ENCODE data around the gene IGIP.

The IGIP gene

DNA sequence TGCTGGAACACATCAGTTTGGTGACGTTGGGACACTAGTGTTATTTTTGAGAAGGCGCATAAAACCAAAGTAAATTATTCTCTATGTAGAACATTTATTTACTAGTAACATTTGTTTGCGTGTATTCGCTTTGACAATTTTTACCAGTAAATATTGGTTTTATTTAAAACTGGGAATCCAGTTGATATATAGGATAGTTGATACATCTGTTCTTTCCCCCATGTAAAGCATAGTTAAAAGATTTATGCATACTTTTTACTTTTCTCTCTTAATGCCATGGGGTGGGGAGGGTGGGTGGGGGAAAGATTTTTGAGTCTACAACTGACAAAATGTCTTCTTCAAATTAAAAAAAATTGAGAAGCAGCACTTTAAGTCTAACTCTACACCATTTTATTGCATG, at the start of gene IGIP:
IGIP (plus strand) TSS at position 301 of the 400 bp plus-strand sequence. CDS start 2,540 bp downstream, outside the sequence.
- no peak within 1 kb of the TSS for H2AFZ ChIP-seq (ENCODE audit: low read depth, low read length)
- H3K36me3 ChIP-seq (ENCODE audit: insufficient read depth, low read length): no peaks in the 10 kb centered on the region
- peaks cover under 1% of the 10 kb centered on the region for H3K27me3 ChIP-seq (ENCODE audit: insufficient read depth, low read length)
- no peaks in the 10 kb centered on the region for H3K9me3 ChIP-seq (ENCODE audit: low read length)
- H3K4me3 ChIP-seq (ENCODE audit: low read length): no peak within 1 kb of the TSS
- H3K4me1 ChIP-seq (ENCODE audit: insufficient read depth, low read length): no peaks in the 10 kb centered on the region

DNA sequence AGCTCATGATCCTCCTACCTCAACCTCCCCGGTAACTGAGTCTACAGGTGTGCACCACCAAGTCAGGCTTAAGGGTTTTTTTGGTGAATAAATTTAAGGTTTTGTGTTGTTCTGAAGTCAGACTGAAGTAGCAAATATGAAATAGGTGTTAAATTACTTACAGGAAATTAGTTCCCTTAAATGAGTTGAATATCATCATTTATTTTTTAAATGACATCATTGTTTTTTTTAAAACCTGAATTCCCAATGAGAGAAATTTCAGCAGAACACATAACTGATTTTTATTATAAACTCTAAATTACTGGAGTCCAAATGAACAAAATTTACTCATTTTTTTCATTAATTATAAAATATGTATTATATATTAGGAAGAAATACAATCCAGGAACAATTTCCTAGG, 49.6 kb upstream of the IGIP start:
- Histone ChIP-seq H3K4me1 (ENCODE audit: insufficient read depth, low read length) (no peaks in the 10 kb centered on the region), H2AFZ (ENCODE audit: low read depth, low read length) (no peak overlapping the region), H3K9me3 (ENCODE audit: low read length) (no peaks in the 10 kb centered on the region), H3K27me3 (ENCODE audit: insufficient read depth, low read length) (peaks cover 4% of the 10 kb centered on the region), H3K4me3 (ENCODE audit: low read length) (no peak overlapping the region), H3K36me3 (ENCODE audit: insufficient read depth, low read length) (no peaks in the 10 kb centered on the region)

DNA sequence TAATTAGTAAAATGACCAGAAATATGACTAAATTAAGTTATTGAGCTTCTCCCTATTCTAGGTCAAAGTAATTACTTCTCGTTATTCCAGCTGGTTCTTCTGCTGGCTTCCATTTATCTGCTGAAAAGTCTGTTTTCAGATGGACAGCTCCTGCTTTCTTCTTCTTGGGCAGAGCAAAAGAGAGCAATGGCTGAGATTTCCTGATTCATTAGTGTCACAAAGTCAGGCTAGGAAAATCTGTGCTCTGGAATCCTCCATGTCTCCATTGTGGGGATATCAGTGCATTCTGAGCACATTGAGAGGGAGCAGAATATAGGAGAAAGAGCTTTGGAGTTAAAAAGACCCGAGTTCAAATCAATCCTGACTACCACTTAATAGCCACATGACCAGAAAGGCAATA, 48.9 kb upstream of the IGIP start:
- Histone ChIP-seq H3K4me1 (ENCODE audit: insufficient read depth, low read length) (no peaks in the 10 kb centered on the region), H3K4me3 (ENCODE audit: low read length) (no peak overlapping the region), H3K9me3 (ENCODE audit: low read length) (no peaks in the 10 kb centered on the region), H3K36me3 (ENCODE audit: insufficient read depth, low read length) (no peaks in the 10 kb centered on the region), H3K27me3 (ENCODE audit: insufficient read depth, low read length) (peaks cover 4% of the 10 kb centered on the region), H2AFZ (ENCODE audit: low read depth, low read length) (no peak overlapping the region)

DNA sequence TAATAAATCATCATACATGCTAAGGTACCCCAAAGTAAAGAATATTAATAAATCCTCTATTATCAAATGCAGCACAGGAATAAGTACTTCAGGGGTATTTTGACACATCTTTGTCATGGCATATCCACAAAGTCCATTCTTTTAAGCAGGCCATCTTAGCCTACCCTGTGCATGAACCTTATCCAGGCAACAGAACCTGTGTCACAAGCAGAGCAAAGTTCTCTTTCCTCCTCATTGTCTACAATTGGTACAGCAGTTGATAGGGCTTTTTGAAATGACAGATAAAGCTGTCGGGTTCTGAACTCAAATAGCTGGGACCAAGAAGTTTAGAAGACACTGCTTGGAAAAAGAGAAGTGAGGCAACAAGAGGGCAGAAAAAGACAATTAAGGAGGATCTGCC, 42.6 kb upstream of the IGIP start:
- Histone ChIP-seq H3K27me3 (ENCODE audit: insufficient read depth, low read length) (peaks cover 19% of the 10 kb centered on the region), H2AFZ (ENCODE audit: low read depth, low read length) (no peak overlapping the region), H3K36me3 (ENCODE audit: insufficient read depth, low read length) (no peaks in the 10 kb centered on the region), H3K9me3 (ENCODE audit: low read length) (no peaks in the 10 kb centered on the region), H3K4me3 (ENCODE audit: low read length) (no peak overlapping the region), H3K4me1 (ENCODE audit: insufficient read depth, low read length) (no peaks in the 10 kb centered on the region)

DNA sequence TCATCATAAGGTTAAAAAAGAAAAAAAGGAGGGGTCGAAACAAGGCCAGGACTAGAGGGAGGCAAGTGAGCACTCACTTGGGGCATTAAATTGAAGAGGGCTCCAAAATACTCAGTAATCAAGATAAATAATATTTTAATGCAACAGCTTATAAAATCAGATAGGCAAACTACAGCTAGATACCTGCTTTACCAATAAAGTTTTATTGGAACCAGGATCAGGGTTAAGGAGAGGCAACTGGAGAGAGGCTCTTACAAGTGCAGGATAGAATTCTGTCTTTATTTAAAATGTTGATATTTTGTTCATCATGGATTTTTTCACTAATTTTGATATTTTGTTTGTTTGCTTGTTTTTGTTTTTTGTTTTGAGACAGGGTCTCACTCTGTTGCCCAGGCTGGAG, 42.1 kb upstream of the IGIP start:
- peaks cover 19% of the 10 kb centered on the region for H3K27me3 ChIP-seq (ENCODE audit: insufficient read depth, low read length)

DNA sequence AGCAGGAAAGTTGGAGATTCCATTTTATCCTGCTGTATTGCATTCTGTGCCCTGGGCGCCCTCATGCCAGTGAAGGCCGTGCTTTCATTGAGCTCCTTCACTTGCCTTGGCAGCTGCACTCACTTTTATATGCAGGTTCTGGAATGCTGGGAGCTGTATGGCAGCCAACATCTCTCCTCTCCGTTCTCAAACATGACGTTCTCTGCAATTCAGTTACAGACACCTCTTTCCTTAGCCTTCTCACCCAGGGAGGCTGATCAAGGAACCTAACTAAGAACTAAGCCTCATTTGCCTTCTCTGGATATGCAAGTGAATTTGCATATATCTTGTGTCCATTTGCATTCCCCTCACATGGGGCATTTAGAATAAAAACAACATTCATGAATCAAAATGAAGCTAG, 41.2 kb upstream of the IGIP start:
- Histone ChIP-seq H3K4me1 (ENCODE audit: insufficient read depth, low read length) (no peaks in the 10 kb centered on the region), H3K9me3 (ENCODE audit: low read length) (no peaks in the 10 kb centered on the region), H3K36me3 (ENCODE audit: insufficient read depth, low read length) (no peaks in the 10 kb centered on the region), H3K4me3 (ENCODE audit: low read length) (no peak overlapping the region), H2AFZ (ENCODE audit: low read depth, low read length) (no peak overlapping the region), H3K27me3 (ENCODE audit: insufficient read depth, low read length) (peaks cover 19% of the 10 kb centered on the region)

More for the DNA sequence above, 42.1 kb upstream of the IGIP start:
- Histone ChIP-seq H2AFZ (ENCODE audit: low read depth, low read length) (no peak overlapping the region), H3K4me1 (ENCODE audit: insufficient read depth, low read length) (no peaks in the 10 kb centered on the region), H3K4me3 (ENCODE audit: low read length) (no peak overlapping the region), H3K36me3 (ENCODE audit: insufficient read depth, low read length) (no peaks in the 10 kb centered on the region), H3K9me3 (ENCODE audit: low read length) (no peaks in the 10 kb centered on the region)

DNA sequence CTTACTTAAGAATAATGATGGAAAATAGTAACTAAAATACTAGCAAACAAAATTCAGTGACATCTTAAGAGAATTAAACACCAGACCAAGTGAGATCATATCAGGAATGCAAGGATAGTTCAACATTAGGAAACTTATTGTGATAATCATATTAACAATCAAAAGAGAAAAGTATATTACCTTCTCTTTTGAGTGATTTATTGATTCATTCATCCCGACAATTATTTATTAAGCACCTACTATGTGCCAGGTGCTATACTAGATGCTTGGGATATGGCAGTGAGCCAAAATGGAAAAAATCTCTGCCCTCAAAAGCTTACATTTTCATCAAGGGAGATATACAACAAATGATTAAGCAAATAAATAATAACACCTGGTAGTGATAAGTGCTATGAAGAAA, 35.5 kb upstream of the IGIP start:
- H2AFZ ChIP-seq (ENCODE audit: low read depth, low read length): no peak overlapping the region
- no peaks in the 10 kb centered on the region for H3K36me3 ChIP-seq (ENCODE audit: insufficient read depth, low read length)
- H3K9me3 ChIP-seq (ENCODE audit: low read length): peaks cover 4% of the 10 kb centered on the region
- H3K27me3 ChIP-seq (ENCODE audit: insufficient read depth, low read length): peaks cover 6% of the 10 kb centered on the region
- no peak overlapping the region for H3K4me3 ChIP-seq (ENCODE audit: low read length)
- no peaks in the 10 kb centered on the region for H3K4me1 ChIP-seq (ENCODE audit: insufficient read depth, low read length)

DNA sequence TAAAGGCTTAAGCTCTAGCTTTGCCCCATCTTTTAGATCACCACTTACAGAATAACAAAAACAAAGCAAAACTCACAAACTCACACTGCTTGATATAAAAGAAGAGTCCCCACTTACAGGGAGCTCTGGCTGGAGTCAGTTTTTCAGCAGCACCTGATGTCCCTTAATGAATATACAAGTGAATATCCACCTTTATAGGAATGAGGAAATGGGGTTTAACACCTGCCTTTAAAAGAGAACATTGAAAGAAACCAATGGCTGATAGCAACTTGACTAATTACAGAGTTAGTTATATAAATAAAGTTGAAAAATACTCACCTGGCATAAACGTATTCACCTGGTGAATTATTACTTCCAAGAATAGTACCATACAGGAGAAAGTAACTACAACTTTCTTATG, 32.6 kb upstream of the IGIP start:
- peaks cover 6% of the 10 kb centered on the region for H3K27me3 ChIP-seq (ENCODE audit: insufficient read depth, low read length)
- H3K36me3 ChIP-seq (ENCODE audit: insufficient read depth, low read length): no peaks in the 10 kb centered on the region
- no peak overlapping the region for H3K4me3 ChIP-seq (ENCODE audit: low read length)

DNA sequence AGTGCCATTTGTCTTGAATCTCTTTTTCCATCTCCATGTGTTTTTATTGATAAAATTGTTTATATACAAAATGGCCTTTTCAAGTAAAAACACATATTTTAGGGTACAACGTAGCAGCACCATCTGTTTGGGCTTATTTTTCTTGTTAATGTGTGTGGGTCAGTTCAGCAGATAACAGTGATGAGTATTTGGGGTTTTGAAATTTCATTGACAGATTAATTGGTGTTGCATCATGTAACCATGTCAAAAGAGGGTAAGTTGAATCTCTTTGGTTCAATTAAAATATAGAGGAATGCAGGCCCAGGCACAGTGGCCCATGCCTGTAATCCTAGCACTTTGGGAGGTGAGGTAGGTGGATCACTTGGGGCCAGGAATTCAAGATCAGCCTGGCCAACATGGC, 31.9 kb upstream of the IGIP start:
- H3K4me1 ChIP-seq (ENCODE audit: insufficient read depth, low read length): no peaks in the 10 kb centered on the region
- no peak overlapping the region for H3K4me3 ChIP-seq (ENCODE audit: low read length)

More for the DNA sequence above, 32.6 kb upstream of the IGIP start:
- no peaks in the 10 kb centered on the region for H3K4me1 ChIP-seq (ENCODE audit: insufficient read depth, low read length)
- peaks cover 4% of the 10 kb centered on the region for H3K9me3 ChIP-seq (ENCODE audit: low read length)
- H2AFZ ChIP-seq (ENCODE audit: low read depth, low read length): no peak overlapping the region

DNA sequence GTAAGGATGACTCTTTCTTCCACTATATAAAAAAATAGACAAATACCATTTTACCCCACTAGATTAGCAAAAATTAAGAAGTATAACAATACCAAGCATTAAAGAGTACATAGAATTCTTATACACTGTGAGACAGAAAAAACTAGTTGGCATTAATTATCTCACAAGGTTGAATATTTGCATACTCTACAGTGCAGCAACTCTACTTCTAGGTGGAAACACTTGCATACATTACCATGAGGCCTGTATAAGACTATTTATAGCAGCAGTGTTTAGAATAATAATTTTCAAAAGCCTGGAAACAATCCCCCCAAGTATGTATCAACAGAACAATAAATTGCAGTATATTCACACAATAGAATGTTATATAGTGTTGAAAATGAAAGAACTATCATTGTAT, 30.8 kb upstream of the IGIP start:
- Histone ChIP-seq H3K36me3 (ENCODE audit: insufficient read depth, low read length) (no peaks in the 10 kb centered on the region), H2AFZ (ENCODE audit: low read depth, low read length) (no peak overlapping the region), H3K4me3 (ENCODE audit: low read length) (no peak overlapping the region), H3K27me3 (ENCODE audit: insufficient read depth, low read length) (peaks cover 6% of the 10 kb centered on the region), H3K9me3 (ENCODE audit: low read length) (peaks cover 3% of the 10 kb centered on the region), H3K4me1 (ENCODE audit: insufficient read depth, low read length) (no peaks in the 10 kb centered on the region)

More for the DNA sequence above, 31.9 kb upstream of the IGIP start:
- Histone ChIP-seq H2AFZ (ENCODE audit: low read depth, low read length) (no peak overlapping the region), H3K36me3 (ENCODE audit: insufficient read depth, low read length) (no peaks in the 10 kb centered on the region), H3K9me3 (ENCODE audit: low read length) (peaks cover 4% of the 10 kb centered on the region), H3K27me3 (ENCODE audit: insufficient read depth, low read length) (peaks cover 6% of the 10 kb centered on the region)

DNA sequence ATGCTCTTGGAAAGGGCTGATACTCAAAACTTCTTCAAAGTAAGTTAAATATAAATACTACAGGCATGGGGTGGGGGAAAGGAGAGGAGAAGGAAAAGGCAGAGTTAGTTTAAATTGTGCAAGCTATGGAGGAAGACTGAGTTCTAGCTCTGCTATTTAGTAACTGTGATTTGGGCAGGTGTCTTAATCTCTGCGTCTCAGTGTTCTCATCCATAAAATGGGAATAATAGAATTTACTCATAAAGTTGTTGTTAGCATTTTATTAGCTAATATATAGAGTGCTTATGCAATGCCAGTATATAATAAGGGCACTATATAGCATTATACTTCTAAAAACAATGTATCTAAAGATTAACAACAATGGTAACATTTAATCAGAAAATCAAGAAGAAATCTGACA, 24.6 kb upstream of the IGIP start:
- peaks cover 23% of the 10 kb centered on the region for H3K27me3 ChIP-seq (ENCODE audit: insufficient read depth, low read length)
- H2AFZ ChIP-seq (ENCODE audit: low read depth, low read length): no peak overlapping the region
- no peak overlapping the region for H3K4me3 ChIP-seq (ENCODE audit: low read length)
- H3K4me1 ChIP-seq (ENCODE audit: insufficient read depth, low read length): no peaks in the 10 kb centered on the region
- no peaks in the 10 kb centered on the region for H3K9me3 ChIP-seq (ENCODE audit: low read length)
- H3K36me3 ChIP-seq (ENCODE audit: insufficient read depth, low read length): no peaks in the 10 kb centered on the region

DNA sequence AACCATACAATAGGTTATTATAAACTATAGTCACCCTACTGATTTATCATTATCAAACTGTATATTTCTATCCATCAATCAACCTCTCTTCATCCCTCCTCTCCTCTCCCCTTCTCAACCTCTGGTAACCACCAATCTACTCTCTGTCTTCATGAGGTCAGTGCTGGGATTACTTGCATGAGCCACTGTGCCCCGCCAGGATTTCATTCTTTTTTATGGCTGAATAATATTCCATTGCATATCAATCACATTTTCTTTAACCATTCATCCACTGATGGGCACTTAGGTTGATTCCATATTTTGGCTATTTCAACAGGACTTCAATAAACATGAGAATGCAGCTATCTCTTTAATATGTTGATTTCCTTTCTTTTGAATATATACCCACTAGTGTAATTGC, 22.6 kb upstream of the IGIP start:
- Histone ChIP-seq H2AFZ (ENCODE audit: low read depth, low read length) (no peak overlapping the region), H3K4me1 (ENCODE audit: insufficient read depth, low read length) (peaks cover 8% of the 10 kb centered on the region), H3K36me3 (ENCODE audit: insufficient read depth, low read length) (no peaks in the 10 kb centered on the region), H3K4me3 (ENCODE audit: low read length) (no peak overlapping the region), H3K27me3 (ENCODE audit: insufficient read depth, low read length) (peaks cover 28% of the 10 kb centered on the region), H3K9me3 (ENCODE audit: low read length) (no peaks in the 10 kb centered on the region)

DNA sequence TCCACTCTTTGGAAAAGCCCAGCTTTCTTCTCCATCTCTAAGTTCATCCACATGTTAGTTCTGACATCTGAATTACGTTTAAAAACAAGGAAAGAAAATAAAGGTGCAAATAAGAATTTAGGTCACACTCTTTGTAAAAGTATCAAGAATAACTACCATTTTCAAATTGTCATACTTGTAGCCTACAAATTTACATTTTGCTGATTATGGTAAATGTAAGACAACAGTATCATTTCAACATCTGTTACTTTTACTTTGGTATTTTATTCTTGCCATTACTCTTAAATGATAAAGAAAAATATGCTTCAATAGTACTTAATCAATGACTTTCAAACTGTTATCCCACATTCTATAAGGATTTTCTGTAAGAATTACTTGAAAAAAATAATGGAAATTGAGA, 21.6 kb upstream of the IGIP start:
- H3K27me3 ChIP-seq (ENCODE audit: insufficient read depth, low read length): peaks cover 37% of the 10 kb centered on the region
- peaks cover 15% of the 10 kb centered on the region for H3K4me1 ChIP-seq (ENCODE audit: insufficient read depth, low read length)
- no peaks in the 10 kb centered on the region for H3K9me3 ChIP-seq (ENCODE audit: low read length)
- H3K36me3 ChIP-seq (ENCODE audit: insufficient read depth, low read length): no peaks in the 10 kb centered on the region
- no peak overlapping the region for H3K4me3 ChIP-seq (ENCODE audit: low read length)
- H2AFZ ChIP-seq (ENCODE audit: low read depth, low read length): no peak overlapping the region

DNA sequence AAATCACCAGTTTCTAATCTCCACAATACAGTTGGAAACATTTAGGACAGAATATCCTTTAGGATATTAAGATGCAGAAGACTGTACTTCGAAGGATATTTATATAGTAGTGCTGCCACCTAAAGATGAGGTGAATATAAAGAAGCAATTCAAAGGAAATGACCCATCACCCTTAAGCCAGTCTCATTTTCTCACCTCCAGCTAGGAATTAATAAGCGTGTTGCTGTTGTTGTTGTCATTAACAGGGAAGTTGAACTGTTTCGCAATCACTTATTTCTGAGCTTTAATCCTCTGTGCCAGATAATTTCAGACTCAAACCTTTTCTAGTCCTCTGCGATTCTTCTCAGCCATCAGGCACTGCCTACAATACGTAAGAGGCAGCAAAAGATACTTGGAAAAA, 19.6 kb upstream of the IGIP start:
- Histone ChIP-seq H3K4me3 (ENCODE audit: low read length) (no peak overlapping the region), H3K27me3 (ENCODE audit: insufficient read depth, low read length) (peaks cover 56% of the 10 kb centered on the region)

More for the DNA sequence above, 19.6 kb upstream of the IGIP start:
- Histone ChIP-seq H2AFZ (ENCODE audit: low read depth, low read length) (no peak overlapping the region), H3K9me3 (ENCODE audit: low read length) (no peaks in the 10 kb centered on the region), H3K4me1 (ENCODE audit: insufficient read depth, low read length) (peaks cover 15% of the 10 kb centered on the region), H3K36me3 (ENCODE audit: insufficient read depth, low read length) (no peaks in the 10 kb centered on the region)

All from neuron (in vitro differentiated cells).